Keratinocyte (primary cell): ENCODE data around the gene SEC14L1. TPM values are rescaled to one million over a fixed set of nuclear protein-coding genes. Genes with fewer than 3 reads are reported as not detected.

Experiments used
- DNase-seq: peaks from one replicate; pipeline ENCODE4 v3.0.0-alpha.2; 2011; ENCODE audit warnings: low read depth, missing footprints, low spot score
- FAIRE-seq: peaks from 2 replicates; lab custom pipeline; 2011; peaks lifted over from hg19 to GRCh38; lab: Jason Lieb, UNC
- H2AFZ ChIP-seq: 2 replicates; pipeline ENCODE4 v1.6.0; 2012; ENCODE audit warnings: low read length, control low read depth, inconsistent platforms; ENCODE audit not compliant: control insufficient read depth
- H3K27ac ChIP-seq: 2 replicates; pipeline ENCODE4 v1.5.1; 2011; ENCODE audit warnings: low read length; ENCODE audit not compliant: control insufficient read depth, insufficient read depth
- H3K27me3 ChIP-seq: 3 replicates; pipeline ENCODE4 v1.6.0; 2011; ENCODE audit warnings: low read length; ENCODE audit not compliant: control insufficient read depth, insufficient read depth; ENCODE audit errors: extremely low read depth
- H3K36me3 ChIP-seq, 2 experiments: 2 replicates in 1 of 2; 3 replicates in 1 of 2; pipeline ENCODE4 v1.5.1; 2011; ENCODE audit warnings: low read length in 2 of 2, mild to moderate bottlenecking in 1 of 2; ENCODE audit not compliant: control insufficient read depth in 2 of 2, insufficient read depth in 2 of 2; ENCODE audit errors: extremely low read depth in 1 of 2
- H3K4me1 ChIP-seq: 3 replicates; pipeline ENCODE4 v1.5.1; 2011; ENCODE audit warnings: low read length; ENCODE audit not compliant: control insufficient read depth, insufficient read depth; ENCODE audit errors: extremely low read depth
- H3K4me2 ChIP-seq: 3 replicates; pipeline ENCODE4 v1.6.0; 2011; ENCODE audit warnings: low read depth, low read length; ENCODE audit not compliant: control insufficient read depth, insufficient read depth; ENCODE audit errors: extremely low read depth
- H3K4me3 ChIP-seq, 3 experiments: fragments of 200-600 bp in 1 of 3; sonication (generic) in 1 of 3; 2 replicates in 2 of 3; 3 replicates in 1 of 3; pipeline ENCODE4 v1.5.1; 2011 to 2016; ENCODE audit warnings: low read length in 3 of 3, mild to moderate bottlenecking in 3 of 3, control low read depth in 2 of 3, inconsistent platforms in 1 of 3, low read depth in 1 of 3, mixed read lengths in 1 of 3, mixed run types in 1 of 3, moderate library complexity in 1 of 3; ENCODE audit not compliant: control insufficient read depth in 2 of 3, insufficient read depth in 2 of 3; ENCODE audit errors: extremely low read depth in 1 of 3
- H3K79me2 ChIP-seq: 2 replicates; pipeline ENCODE4 v1.6.0; 2012; ENCODE audit warnings: low read length; ENCODE audit not compliant: control insufficient read depth, insufficient read depth
- H3K9ac ChIP-seq: 3 replicates; pipeline ENCODE4 v1.6.0; 2011; ENCODE audit warnings: low read length; ENCODE audit not compliant: control insufficient read depth, insufficient read depth; ENCODE audit errors: extremely low read depth
- H3K9me1 ChIP-seq: 3 replicates; pipeline ENCODE4 v1.6.0; 2011; ENCODE audit warnings: low read length; ENCODE audit not compliant: control insufficient read depth, insufficient read depth; ENCODE audit errors: extremely low read depth
- H3K9me3 ChIP-seq: 2 replicates; pipeline ENCODE4 v1.5.1; 2012; ENCODE audit warnings: low read depth, low read length; ENCODE audit not compliant: control insufficient read depth
- H4K20me1 ChIP-seq: 3 replicates; pipeline ENCODE4 v1.6.0; 2011; ENCODE audit warnings: low read length; ENCODE audit not compliant: control insufficient read depth, insufficient read depth; ENCODE audit errors: extremely low read depth
- EZH2 ChIP-seq: IDR thresholded peaks from one replicate; pipeline ENCODE4 v1.6.1; 2012; ENCODE audit warnings: inconsistent platforms, mild to moderate bottlenecking, low read length, moderate library complexity
- dilution Hi-C: fragments of 300-500 bp; cut with MboI; formaldehyde crosslinking; loops from one replicate; pipeline ENCODE4 v1.7.0; 2020; ENCODE audit warnings: low sequenced_read_pairs; ENCODE audit not compliant: extremely low pct_ligation_motif_present
- polyA plus RNA-seq, 5 experiments: library from polyadenylated mRNA; depleted of rRNA in 3 of 5; stranded (reverse) in 3 of 5; stranded (forward) in 1 of 5; unstranded in 1 of 5; fragments of >200 nt; gene quantifications; 1 replicate in 1 of 5; 2 replicates in 3 of 5; 3 replicates in 1 of 5; pipeline versions ENCODE4 v1.2.1 to v1.2.3, GENCODE V29; 2011 to 2012; ENCODE audit warnings: missing spikeins in 2 of 5, low read depth in 1 of 5, low replicate concordance in 1 of 5
- small RNA-seq, 3 experiments: library from RNA; depleted of rRNA; stranded (forward); fragments of <200 nt; gene quantifications; one replicate each; pipeline ENCODE3, GENCODE V24; 2012; ENCODE audit warnings: low read depth in 3 of 3, low replicate concordance in 1 of 3; ENCODE audit not compliant: insufficient read length in 3 of 3
- TF ChIP-seq, protein P1 (sequence below), 3 experiments: IDR thresholded peaks in 1 of 3; conservative IDR thresholded peaks in 1 of 3; optimal IDR thresholded peaks in 1 of 3; 2 replicates in 2 of 3; 3 replicates in 1 of 3; pipeline versions ENCODE3 to v1.5.1; 2011; ENCODE audit warnings: low read length in 3 of 3, mild to moderate bottlenecking in 3 of 3, moderate library complexity in 2 of 3, control low read depth in 1 of 3, inconsistent platforms in 1 of 3; ENCODE audit not compliant: insufficient read depth in 2 of 3; ENCODE audit errors: extremely low read depth in 1 of 3

The SEC14L1 gene
- polyA plus RNA-seq, 1 donor (not counting 4 experiments of a cell fraction or from before 2014, with no cell fraction given): 35.6 TPM

- Histone ChIP-seq H3K4me2 (no peak overlapping the region), H3K9me3 (no peaks in the 10 kb centered on the region), H2AFZ (no peak overlapping the region), H3K4me3 (no peak overlapping the region), H3K9me1 (no peaks in the 10 kb centered on the region), H3K4me1 (no peaks in the 10 kb centered on the region), H3K27me3 (no peaks in the 10 kb centered on the region), H4K20me1 (no peaks in the 10 kb centered on the region), H3K36me3 (no peaks in the 10 kb centered on the region), H3K79me2 (no peaks in the 10 kb centered on the region), H3K9ac (no peak overlapping the region), H3K27ac (no peak overlapping the region)
- no peak for DNase-seq
- no peak for TF ChIP-seq EZH2
- TF ChIP-seq, protein P1, sequence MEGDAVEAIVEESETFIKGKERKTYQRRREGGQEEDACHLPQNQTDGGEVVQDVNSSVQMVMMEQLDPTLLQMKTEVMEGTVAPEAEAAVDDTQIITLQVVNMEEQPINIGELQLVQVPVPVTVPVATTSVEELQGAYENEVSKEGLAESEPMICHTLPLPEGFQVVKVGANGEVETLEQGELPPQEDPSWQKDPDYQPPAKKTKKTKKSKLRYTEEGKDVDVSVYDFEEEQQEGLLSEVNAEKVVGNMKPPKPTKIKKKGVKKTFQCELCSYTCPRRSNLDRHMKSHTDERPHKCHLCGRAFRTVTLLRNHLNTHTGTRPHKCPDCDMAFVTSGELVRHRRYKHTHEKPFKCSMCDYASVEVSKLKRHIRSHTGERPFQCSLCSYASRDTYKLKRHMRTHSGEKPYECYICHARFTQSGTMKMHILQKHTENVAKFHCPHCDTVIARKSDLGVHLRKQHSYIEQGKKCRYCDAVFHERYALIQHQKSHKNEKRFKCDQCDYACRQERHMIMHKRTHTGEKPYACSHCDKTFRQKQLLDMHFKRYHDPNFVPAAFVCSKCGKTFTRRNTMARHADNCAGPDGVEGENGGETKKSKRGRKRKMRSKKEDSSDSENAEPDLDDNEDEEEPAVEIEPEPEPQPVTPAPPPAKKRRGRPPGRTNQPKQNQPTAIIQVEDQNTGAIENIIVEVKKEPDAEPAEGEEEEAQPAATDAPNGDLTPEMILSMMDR (optimal IDR thresholded peaks at IDR 0.05 in 1 of 3, IDR thresholded peaks at IDR 0.05 in 1 of 3, conservative IDR thresholded peaks at IDR 0.05 in 1 of 3; ENCODE audit: extremely low read depth in 1 of 3, insufficient read depth in 2 of 3, low read length in 3 of 3): no peak
- dilution Hi-C loops: no loop called here
- FAIRE-seq: no peak
Observed at GRCh38 chr17:77264617-77265230, 124.0 kb downstream of the SEC14L1 start.

DNA sequence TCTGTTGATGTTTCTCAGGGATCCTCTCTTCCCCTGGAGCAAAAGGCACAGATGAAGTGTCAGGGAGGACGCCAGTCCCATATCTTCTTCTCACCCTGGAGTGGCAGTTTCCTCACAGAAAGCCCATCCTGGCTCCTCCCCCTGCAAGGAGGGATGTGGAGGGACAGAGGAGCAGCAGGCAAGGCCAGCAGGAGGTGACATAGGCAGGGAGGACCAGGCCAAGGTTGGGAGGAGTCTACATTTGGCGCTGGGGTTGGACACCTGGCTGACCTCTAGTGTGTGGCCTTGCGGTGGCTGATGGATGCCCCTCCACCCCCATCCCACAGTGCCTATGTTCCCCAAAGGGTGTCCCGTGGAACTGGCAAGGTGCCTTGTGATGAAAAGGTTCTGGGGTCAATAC lies 125.4 kb downstream of the SEC14L1 start:
- H3K27me3 ChIP-seq: no peaks in the 10 kb centered on the region
- no peak overlapping the region for H3K9ac ChIP-seq
- no peaks in the 10 kb centered on the region for H3K79me2 ChIP-seq
- H3K9me1 ChIP-seq: no peaks in the 10 kb centered on the region
- no peak overlapping the region for H2AFZ ChIP-seq
- no peaks in the 10 kb centered on the region for H3K9me3 ChIP-seq
- H3K27ac ChIP-seq: no peak overlapping the region
- no peak for TF ChIP-seq EZH2
- TF ChIP-seq, protein P1 (optimal IDR thresholded peaks at IDR 0.05 in 1 of 3, IDR thresholded peaks at IDR 0.05 in 1 of 3, conservative IDR thresholded peaks at IDR 0.05 in 1 of 3; ENCODE audit: extremely low read depth in 1 of 3, insufficient read depth in 2 of 3, low read length in 3 of 3): no peak
- H4K20me1 ChIP-seq: no peaks in the 10 kb centered on the region
- no peak overlapping the region for H3K4me2 ChIP-seq
- no peaks in the 10 kb centered on the region for H3K4me1 ChIP-seq
- no peak for DNase-seq
- H3K36me3 ChIP-seq: no peaks in the 10 kb centered on the region
- H3K4me3 ChIP-seq: no peak overlapping the region
- no peak for FAIRE-seq
- dilution Hi-C loops: no loop called here

Small RNAs within 50 kb of the gene (small RNA-seq; reads per million reads assigned to genes)
- 0 reads per million in 3 experiments for gene RNU4-47P
